ENCODE data around the gene NEDD4L.

- TF ChIP-seq ZFP30 (CRISPR knock-in tag; IDR thresholded peaks at IDR 0.05), result no peak
- no peak for TF ChIP-seq TSHZ2 (CRISPR knock-in tag; IDR thresholded peaks at IDR 0.05)
- no peak for TF ChIP-seq ISL1 (CRISPR knock-in tag; IDR thresholded peaks at IDR 0.05)
- no peak for TF ChIP-seq BACH2 (CRISPR knock-in tag; IDR thresholded peaks at IDR 0.05; ENCODE audit: borderline replicate concordance)
- no peak for TF ChIP-seq PATZ1 (CRISPR knock-in tag; IDR thresholded peaks at IDR 0.05; ENCODE audit: borderline replicate concordance)
- TF ChIP-seq PPARA (CRISPR knock-in tag; IDR thresholded peaks at IDR 0.05; ENCODE audit: borderline replicate concordance), result no peak
- no peak for TF ChIP-seq ZFP3 (CRISPR knock-in tag; IDR thresholded peaks at IDR 0.05)
- no peak for TF ChIP-seq ZC3H10 (CRISPR knock-in tag; IDR thresholded peaks at IDR 0.05)
- no peak for TF ChIP-seq TOX (CRISPR knock-in tag; IDR thresholded peaks at IDR 0.05; ENCODE audit: borderline replicate concordance)
- TF ChIP-seq CREB5 (CRISPR knock-in tag; IDR thresholded peaks at IDR 0.05; ENCODE audit: low read depth), result no peak
- TF ChIP-seq RARB (CRISPR knock-in tag; IDR thresholded peaks at IDR 0.05), result no peak
These were observed 150.0 kb downstream of the NEDD4L start for GRCh38 chr18:58194028-58194427.
